BLaER1 treated with 17β-estradiol and CSF1 and Interleukin-3, amounts not matched to agents 10 nM and 100 nM (cell line): ENCODE results near the gene PITPNM1.
"Not testable (repeated sequence)": the region's sequence is repeated elsewhere in the genome, so short reads cannot be mapped to it uniquely, and the experiment has no call there.

Source experiments
- H3K27ac ChIP-seq, 11 experiments: shearing (Covaris generic); formaldehyde crosslinking; 2 replicates each; pipeline ENCODE4 v1.8.1; 2022
- H3K27me3 ChIP-seq, 11 experiments: shearing (Covaris generic); formaldehyde crosslinking; 2 replicates each; pipeline ENCODE4 v1.8.1; 2022
- H3K36me3 ChIP-seq, 11 experiments: shearing (Covaris generic); formaldehyde crosslinking; 2 replicates each; pipeline ENCODE4 v1.8.1; 2022
- H3K4me1 ChIP-seq, 10 experiments: shearing (Covaris generic); formaldehyde crosslinking; 2 replicates each; pipeline ENCODE4 v1.8.1; 2022
- H3K4me2 ChIP-seq, 11 experiments: shearing (Covaris generic); formaldehyde crosslinking; 2 replicates each; pipeline ENCODE4 v1.8.1; 2022
- H3K4me3 ChIP-seq, 10 experiments: shearing (Covaris generic); formaldehyde crosslinking; 2 replicates each; pipeline ENCODE4 v1.8.1; 2022
- H3K9ac ChIP-seq, 11 experiments: shearing (Covaris generic); formaldehyde crosslinking; 2 replicates each; pipeline ENCODE4 v1.8.1; 2022
- H3K9me3 ChIP-seq, 11 experiments: shearing (Covaris generic); formaldehyde crosslinking; replicated peaks in 1 of 11; 2 replicates each; pipeline ENCODE4 v1.8.1; 2022
- H4K20me1 ChIP-seq, 11 experiments: shearing (Covaris generic); formaldehyde crosslinking; 2 replicates each; pipeline ENCODE4 v1.8.1; 2022
- Cebpa-rat ChIP-seq, 11 experiments: shearing (Covaris generic); IDR thresholded peaks; 2 replicates each; pipeline ENCODE4 v1.8.1; 2022

The PITPNM1 gene

DNA sequence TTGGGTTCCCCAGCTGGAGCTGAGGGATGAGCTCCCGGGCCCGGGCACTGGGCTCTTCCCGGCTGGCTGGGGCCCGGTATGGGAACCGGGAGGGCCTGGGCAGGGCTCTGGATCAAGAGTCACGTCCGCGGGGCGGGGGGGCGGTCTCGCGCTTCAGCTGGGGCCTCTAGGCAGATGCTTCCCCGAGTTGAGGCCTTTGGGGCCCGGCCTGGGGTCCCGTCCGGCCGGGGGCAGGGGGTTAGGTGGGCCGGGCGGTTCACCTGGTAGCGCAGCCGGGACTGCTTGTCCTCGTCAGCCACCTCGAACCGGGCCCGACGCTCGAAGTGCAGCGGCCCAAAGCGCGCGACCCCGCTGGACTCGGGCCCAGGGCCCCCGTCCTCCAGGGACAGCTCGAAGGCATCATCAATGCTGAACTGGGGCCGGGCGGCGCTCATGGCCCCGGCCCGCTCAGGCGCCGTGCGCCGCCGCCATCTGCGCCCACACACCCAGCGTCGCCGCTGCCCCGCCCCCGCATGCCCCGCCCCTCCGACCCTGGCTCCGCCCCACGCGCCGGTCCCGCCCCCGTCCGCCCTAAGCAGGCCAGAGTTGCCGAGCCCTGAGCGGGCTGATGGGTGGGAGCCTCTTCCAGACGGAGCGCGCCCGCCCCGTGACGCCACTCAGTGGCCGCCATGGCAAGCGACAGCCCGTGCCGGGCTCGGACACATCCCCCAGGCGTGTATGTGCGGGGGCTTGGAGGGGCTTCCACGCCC, 36.2 kb downstream of the PITPNM1 start, which contains the start of gene TMEM134:
TMEM134 (minus strand) TSS at position 493 of the 749 bp plus-strand sequence; CDS start at position 434, 59 bp downstream.
- Histone ChIP-seq H4K20me1 (no peaks in the 10 kb centered on the region), H3K9me3 (no peaks in the 10 kb centered on the region), H3K4me3 (peak within 1 kb of the TSS; percentile 73 to 91 (median 84)), H3K27ac (peak within 1 kb of the TSS; percentile 47 to 85 (median 79); a peak in 21 of 22 replicates), H3K27me3 (no peaks in the 10 kb centered on the region), H3K4me1 (peaks cover 45 to 63% (median 56%) of the 10 kb centered on the region in 10 experiments), H3K9ac (peak within 1 kb of the TSS; percentile 77 to 92 (median 86)), H3K4me2 (peak within 1 kb of the TSS; percentile 89 to 100 (median 96)), H3K36me3 (no peaks in the 10 kb centered on the region)
- no peak for TF ChIP-seq Cebpa-rat (IDR thresholded peaks at IDR 0.05)

GRCh38 chr11:67468456-67468758, 36.8 kb downstream of the PITPNM1 start:
- peaks cover 51 to 63% (median 60%) of the 10 kb centered on the region in 10 experiments for H3K4me1 ChIP-seq
- no peaks in the 10 kb centered on the region for H3K27me3 ChIP-seq
- peak overlapping the region; percentile 77 to 92 (median 86) for H3K9ac ChIP-seq

GRCh38 chr11:67468056-67468455, 37.1 kb downstream of the PITPNM1 start:
- Histone ChIP-seq H3K27ac (peak overlapping the region in 10 of 11 experiments; percentile 70 to 85 (median 78); a peak in 16 of 22 replicates), H3K4me3 (peak overlapping the region; percentile 73 to 91 (median 84)), H3K4me2 (peak overlapping the region; percentile 89 to 100 (median 96)), H3K27me3 (no peaks in the 10 kb centered on the region), H3K36me3 (no peaks in the 10 kb centered on the region), H4K20me1 (no peaks in the 10 kb centered on the region), H3K4me1 (peaks cover 52 to 67% (median 62%) of the 10 kb centered on the region in 10 experiments), H3K9me3 (no peaks in the 10 kb centered on the region), H3K9ac (peak overlapping the region; percentile 77 to 92 (median 86); a peak in 21 of 22 replicates)
- no peak for TF ChIP-seq Cebpa-rat (IDR thresholded peaks at IDR 0.05)

More at GRCh38 chr11:67468456-67468758, 36.8 kb downstream of the PITPNM1 start:
- H3K36me3 ChIP-seq = no peaks in the 10 kb centered on the region
- peak overlapping the region; percentile 47 to 85 (median 76); a peak in 21 of 22 replicates for H3K27ac ChIP-seq
- peak overlapping the region; percentile 89 to 100 (median 96) for H3K4me2 ChIP-seq
- no peaks in the 10 kb centered on the region for H3K9me3 ChIP-seq
- H3K4me3 ChIP-seq = peak overlapping the region; percentile 73 to 91 (median 84)
- no peaks in the 10 kb centered on the region for H4K20me1 ChIP-seq
- no peak for TF ChIP-seq Cebpa-rat (IDR thresholded peaks at IDR 0.05)

GRCh38 chr11:67466962-67467771, 38.0 kb downstream of the PITPNM1 start:
- H3K4me1 ChIP-seq = peaks cover 52 to 69% (median 63%) of the 10 kb centered on the region in 10 experiments
- peak overlapping the region in 3 of 10 experiments; percentile 79 to 91 (median 87); a peak in 3 of 20 replicates for H3K4me3 ChIP-seq
- no peaks in the 10 kb centered on the region for H4K20me1 ChIP-seq
- no peaks in the 10 kb centered on the region for H3K36me3 ChIP-seq
- H3K27me3 ChIP-seq = no peaks in the 10 kb centered on the region
- no peaks in the 10 kb centered on the region for H3K9me3 ChIP-seq
- H3K27ac ChIP-seq = peak overlapping the region in 1 of 11 experiments; percentile 50; a peak in 2 of 22 replicates
- no peak for TF ChIP-seq Cebpa-rat (IDR thresholded peaks at IDR 0.05)
- peak overlapping the region; percentile 89 to 100 (median 96) for H3K4me2 ChIP-seq
- peak overlapping the region in 9 of 11 experiments; percentile 78 to 92 (median 86); a peak in 10 of 22 replicates for H3K9ac ChIP-seq

DNA sequence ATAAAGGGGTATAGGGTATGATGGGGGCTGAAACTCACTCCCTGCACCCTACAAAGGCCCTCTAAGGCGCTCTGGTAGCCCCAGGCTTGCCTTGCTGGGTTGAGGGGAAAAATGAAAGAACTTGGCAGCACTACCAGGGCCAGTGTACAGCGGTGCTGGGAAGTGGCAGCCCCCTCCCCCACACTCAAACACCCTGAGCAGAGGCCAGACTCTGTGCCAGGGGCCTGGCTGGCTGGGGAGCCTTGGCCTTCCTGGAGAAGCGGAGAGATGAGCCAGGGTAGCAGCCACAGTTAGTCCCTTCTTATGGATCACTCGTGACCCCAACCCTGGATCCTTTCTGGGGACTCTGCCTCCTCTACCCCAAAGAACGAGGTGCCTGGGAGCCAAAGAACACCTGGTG, 38.8 kb downstream of the PITPNM1 start:
- Histone ChIP-seq H3K36me3 (no peaks in the 10 kb centered on the region), H3K4me1 (peaks cover 52 to 69% (median 63%) of the 10 kb centered on the region in 10 experiments), H3K4me3 (no peak overlapping the region), H3K9ac (peak overlapping the region in 1 of 11 experiments; percentile 35; a peak in 2 of 22 replicates), H3K4me2 (peak overlapping the region; percentile 24 to 99 (median 91); a peak in 18 of 22 replicates), H3K9me3 (no peaks in the 10 kb centered on the region), H4K20me1 (no peaks in the 10 kb centered on the region), H3K27me3 (no peaks in the 10 kb centered on the region), H3K27ac (peak overlapping the region in 3 of 11 experiments; percentile 42 to 85 (median 50); a peak in 4 of 22 replicates)
- no peak for TF ChIP-seq Cebpa-rat (IDR thresholded peaks at IDR 0.05)

DNA sequence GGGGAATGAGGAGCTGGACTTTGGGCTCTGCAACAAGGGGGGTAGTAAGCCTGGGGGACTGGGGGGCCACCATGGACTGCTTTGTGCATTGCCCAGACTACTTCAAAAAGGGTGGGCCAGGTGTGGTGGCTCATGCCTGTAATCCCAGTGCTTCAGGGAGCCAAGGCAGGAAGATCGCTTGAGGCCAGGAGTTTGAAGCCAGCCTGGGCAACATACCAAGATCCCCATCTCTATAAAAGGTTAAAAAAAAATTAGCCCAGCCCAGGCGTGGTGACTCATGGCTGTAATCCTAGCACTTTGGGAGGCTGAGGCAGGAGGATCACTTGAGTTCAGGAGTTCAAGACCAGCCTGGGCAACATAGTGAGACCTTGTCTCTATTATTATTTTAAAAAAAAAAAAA, 39.6 kb downstream of the PITPNM1 start:
- H3K4me3 ChIP-seq = peak overlapping the region in 9 of 10 experiments; percentile 62 to 81 (median 71); a peak in 16 of 20 replicates
- peaks cover 52 to 69% (median 61%) of the 10 kb centered on the region in 10 experiments for H3K4me1 ChIP-seq
- H3K4me2 ChIP-seq = peak overlapping the region; percentile 84 to 99 (median 93)
- H3K27me3 ChIP-seq, H3K9me3 ChIP-seq, H4K20me1 ChIP-seq, H3K36me3 ChIP-seq: not testable (repeated sequence)
- H3K27ac ChIP-seq = peak overlapping the region in 9 of 11 experiments; percentile 78 to 91 (median 84); a peak in 16 of 22 replicates
- H3K9ac ChIP-seq = peak overlapping the region; percentile 75 to 87 (median 84); a peak in 18 of 22 replicates

DNA sequence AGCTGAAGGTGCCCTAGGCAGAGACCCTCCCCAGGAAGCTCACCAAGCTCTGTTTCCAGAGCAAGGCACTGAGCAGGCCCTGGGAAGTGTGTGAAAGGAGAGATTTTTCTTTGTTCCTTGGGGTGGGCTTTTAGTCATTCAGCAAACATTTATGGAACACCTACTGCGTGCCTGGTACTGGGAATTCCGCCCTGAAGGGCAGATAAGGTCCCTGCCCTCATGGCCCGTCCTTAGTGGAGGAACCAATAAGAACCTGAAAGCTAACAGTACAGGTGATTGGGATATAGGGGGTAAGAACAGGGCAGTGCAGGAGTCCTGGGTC, 40.0 kb downstream of the PITPNM1 start:
- H3K4me3 ChIP-seq = peak overlapping the region; percentile 62 to 81 (median 71)
- no peaks in the 10 kb centered on the region for H3K36me3 ChIP-seq
- H3K4me1 ChIP-seq = peaks cover 54 to 67% (median 63%) of the 10 kb centered on the region in 10 experiments
- no peaks in the 10 kb centered on the region for H3K27me3 ChIP-seq
- no peaks in the 10 kb centered on the region for H4K20me1 ChIP-seq
- no peak for TF ChIP-seq Cebpa-rat (IDR thresholded peaks at IDR 0.05)
- H3K27ac ChIP-seq = peak overlapping the region; percentile 77 to 91 (median 84)
- H3K9ac ChIP-seq = peak overlapping the region; percentile 75 to 87 (median 84)
- H3K9me3 ChIP-seq = no peaks in the 10 kb centered on the region
- peak overlapping the region; percentile 84 to 99 (median 93) for H3K4me2 ChIP-seq

- Histone ChIP-seq H4K20me1 (no peaks in the 10 kb centered on the region), H3K9ac (peak overlapping the region; percentile 75 to 87 (median 84)), H3K4me2 (peak overlapping the region; percentile 84 to 99 (median 93)), H3K4me1 (peaks cover 56 to 69% (median 64%) of the 10 kb centered on the region in 10 experiments), H3K4me3 (peak overlapping the region; percentile 62 to 81 (median 71)), H3K36me3 (no peaks in the 10 kb centered on the region), H3K27me3 (no peaks in the 10 kb centered on the region), H3K27ac (peak overlapping the region; percentile 77 to 91 (median 84)), H3K9me3 (no peaks in the 10 kb centered on the region)
- no peak for TF ChIP-seq Cebpa-rat (IDR thresholded peaks at IDR 0.05)
These were observed 40.6 kb downstream of the PITPNM1 start for GRCh38 chr11:67464411-67465188.
